ENCODE results near the gene MSANTD3.

DNA sequence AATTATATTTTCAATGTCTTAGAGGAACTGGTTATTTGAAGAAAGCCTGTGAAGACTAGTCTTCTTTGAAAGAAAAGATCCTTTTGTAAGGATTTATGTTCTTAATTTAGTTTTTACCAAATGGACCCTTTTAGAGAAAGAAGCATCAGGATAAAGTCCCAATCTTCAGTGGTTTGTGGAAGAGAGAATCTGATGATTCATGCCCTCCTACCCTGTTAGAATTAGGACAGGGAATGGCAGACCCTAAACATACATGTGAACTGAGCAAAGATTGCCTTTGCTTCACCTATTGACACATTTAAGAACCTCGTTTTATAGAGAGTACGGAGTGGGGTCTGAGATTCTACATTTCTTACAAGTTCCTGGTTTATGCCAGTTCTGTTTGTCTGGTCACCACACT, 26.0 kb downstream of the MSANTD3 start:
- TF ChIP-seq, protein P1, sequence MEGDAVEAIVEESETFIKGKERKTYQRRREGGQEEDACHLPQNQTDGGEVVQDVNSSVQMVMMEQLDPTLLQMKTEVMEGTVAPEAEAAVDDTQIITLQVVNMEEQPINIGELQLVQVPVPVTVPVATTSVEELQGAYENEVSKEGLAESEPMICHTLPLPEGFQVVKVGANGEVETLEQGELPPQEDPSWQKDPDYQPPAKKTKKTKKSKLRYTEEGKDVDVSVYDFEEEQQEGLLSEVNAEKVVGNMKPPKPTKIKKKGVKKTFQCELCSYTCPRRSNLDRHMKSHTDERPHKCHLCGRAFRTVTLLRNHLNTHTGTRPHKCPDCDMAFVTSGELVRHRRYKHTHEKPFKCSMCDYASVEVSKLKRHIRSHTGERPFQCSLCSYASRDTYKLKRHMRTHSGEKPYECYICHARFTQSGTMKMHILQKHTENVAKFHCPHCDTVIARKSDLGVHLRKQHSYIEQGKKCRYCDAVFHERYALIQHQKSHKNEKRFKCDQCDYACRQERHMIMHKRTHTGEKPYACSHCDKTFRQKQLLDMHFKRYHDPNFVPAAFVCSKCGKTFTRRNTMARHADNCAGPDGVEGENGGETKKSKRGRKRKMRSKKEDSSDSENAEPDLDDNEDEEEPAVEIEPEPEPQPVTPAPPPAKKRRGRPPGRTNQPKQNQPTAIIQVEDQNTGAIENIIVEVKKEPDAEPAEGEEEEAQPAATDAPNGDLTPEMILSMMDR (IDR thresholded peaks at IDR 0.05): no peak
- TF ChIP-seq POLR2A (IDR thresholded peaks at IDR 0.05) (no peak), EP300 (IDR thresholded peaks at IDR 0.05) (no peak)

Measured in ovary (tissue), 3 donors.